ENCODE measurements around the gene SPPL2C. TPM values are rescaled to one million over a fixed set of nuclear protein-coding genes. Genes with fewer than 3 reads are reported as not detected.

SPPL2C gene
- total and polyA plus RNA-seq, 3 donors from 2014 or later = 21.7 to 64.7 (median 58.9) TPM

DNA sequence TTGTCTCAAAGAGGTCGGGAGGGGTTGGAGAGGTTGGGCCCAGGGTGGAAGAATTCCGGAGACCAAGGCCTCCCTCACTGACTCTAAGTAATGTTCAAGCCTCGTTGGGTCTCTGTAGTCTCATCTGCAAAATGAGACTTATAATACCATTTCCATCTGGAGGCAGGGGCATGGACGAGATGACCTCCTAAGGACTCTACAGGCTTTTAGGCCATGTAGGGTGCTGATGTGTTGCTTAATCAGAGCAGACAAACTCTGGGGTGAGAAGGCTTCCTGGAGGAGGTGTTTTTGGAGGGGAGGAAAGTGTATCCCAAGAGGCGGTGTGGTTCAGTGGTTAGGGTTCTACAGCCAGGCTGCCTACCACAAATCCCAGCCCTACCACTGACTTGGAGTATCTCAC lies 3.1 kb downstream of the SPPL2C start:
- intact Hi-C loops (cut with DNase I; ENCODE audit: low total_unique reads) = no loop called here
- no peak for TF ChIP-seq POLR2A (IDR thresholded peaks at IDR 0.05)
- DNase-seq = no peak
- 88 to 91% methylated on average over 5 of the region's 5 CpGs for WGBS, 2 donors
- no peaks in the 10 kb centered on the region for H3K27me3 ChIP-seq
- H3K4me3 ChIP-seq = no peak overlapping the region
- no peaks in the 10 kb centered on the region for H3K9me3 ChIP-seq
- no peaks in the 10 kb centered on the region for H3K36me3 ChIP-seq (ENCODE audit: low read depth, missing control alignments)
- no peak overlapping the region for H3K27ac ChIP-seq
- no peaks in the 10 kb centered on the region for H3K4me1 ChIP-seq

DNA sequence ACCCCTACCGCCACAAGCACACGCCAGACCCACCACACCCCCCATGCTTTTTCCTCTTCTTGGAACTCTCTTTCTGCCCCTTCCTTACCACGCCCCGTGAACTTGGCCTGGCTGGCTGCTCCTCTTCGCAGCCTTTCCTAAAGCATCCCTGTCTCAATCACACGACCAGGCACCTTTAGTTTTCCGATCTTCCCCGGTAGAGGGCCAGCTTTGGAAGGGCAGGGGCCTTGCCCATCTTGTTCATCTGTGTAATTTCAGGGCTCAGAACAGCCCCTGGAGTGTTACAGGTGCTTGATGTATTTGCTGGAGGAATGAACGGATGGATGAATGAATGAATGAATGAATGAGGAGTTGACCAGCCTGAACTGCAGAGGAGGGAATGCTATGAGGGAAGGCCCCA lies 3.7 kb downstream of the SPPL2C start:
- intact Hi-C loops (cut with DNase I; ENCODE audit: low total_unique reads) = no loop called here
- 89 to 95% methylated on average over 9 of the region's 9 CpGs for WGBS, 2 donors

GRCh38 chr17:45848868-45849535 lies 4.3 kb downstream of the SPPL2C start:
- no peaks in the 10 kb centered on the region for H3K4me1 ChIP-seq
- no peak for DNase-seq
- no peaks in the 10 kb centered on the region for H3K36me3 ChIP-seq (ENCODE audit: low read depth, missing control alignments)
- H3K27ac ChIP-seq = no peak overlapping the region
- WGBS, 2 donors = 63 to 70% methylated on average over 6 to 15 of the region's 15 CpGs
- intact Hi-C loops (cut with DNase I; ENCODE audit: low total_unique reads) = no loop called here
- no peaks in the 10 kb centered on the region for H3K9me3 ChIP-seq
- no peaks in the 10 kb centered on the region for H3K27me3 ChIP-seq
- TF ChIP-seq CTCF (IDR thresholded peaks at IDR 0.05) (no peak), POLR2A (IDR thresholded peaks at IDR 0.05) (no peak)
- no peak overlapping the region for H3K4me3 ChIP-seq

More for the DNA sequence above, 3.7 kb downstream of the SPPL2C start:
- no peaks in the 10 kb centered on the region for H3K9me3 ChIP-seq
- no peaks in the 10 kb centered on the region for H3K27me3 ChIP-seq
- H3K36me3 ChIP-seq (ENCODE audit: low read depth, missing control alignments) = no peaks in the 10 kb centered on the region
- no peak overlapping the region for H3K27ac ChIP-seq
- no peaks in the 10 kb centered on the region for H3K4me1 ChIP-seq
- no peak overlapping the region for H3K4me3 ChIP-seq
- DNase-seq = no peak
- TF ChIP-seq POLR2A (IDR thresholded peaks at IDR 0.05) = no peak

DNA sequence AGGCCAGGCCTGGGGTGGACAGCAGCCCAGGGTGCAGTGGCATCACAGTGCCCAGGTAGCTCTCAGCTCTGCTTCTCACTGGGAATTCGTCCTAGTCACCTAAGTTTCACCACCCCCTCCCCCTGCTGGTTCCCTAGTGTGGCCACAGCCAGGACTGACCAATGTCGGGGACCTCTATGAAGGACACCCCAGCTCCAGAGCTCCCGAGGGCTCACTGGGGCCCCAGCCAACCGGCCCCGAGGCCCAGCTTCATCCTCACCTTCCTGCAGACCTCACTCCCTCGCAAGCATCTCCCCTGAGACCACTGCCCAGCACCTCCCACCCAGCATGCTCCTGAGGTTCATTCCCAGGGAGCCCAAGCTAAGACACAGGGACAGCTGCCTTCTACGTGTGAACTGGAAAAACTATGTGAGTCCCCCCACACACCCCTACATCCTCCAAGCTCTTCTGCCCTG lies 4.9 kb downstream of the SPPL2C start:
- H3K4me3 ChIP-seq = no peak overlapping the region
- no peak for TF ChIP-seq POLR2A (IDR thresholded peaks at IDR 0.05)
- H3K9me3 ChIP-seq = no peaks in the 10 kb centered on the region
- H3K36me3 ChIP-seq (ENCODE audit: low read depth, missing control alignments) = no peaks in the 10 kb centered on the region
- H3K27me3 ChIP-seq = no peaks in the 10 kb centered on the region
- no peak overlapping the region for H3K27ac ChIP-seq
- WGBS, 2 donors = 83 to 84% methylated on average over 2 to 5 of the region's 7 CpGs
- no peaks in the 10 kb centered on the region for H3K4me1 ChIP-seq
- DNase-seq = no peak
- intact Hi-C loops (cut with DNase I; ENCODE audit: low total_unique reads) = no loop called here

- WGBS, 2 donors = 86 to 88% methylated on average over 4 of the region's 4 CpGs
- H3K4me3 ChIP-seq = no peak overlapping the region
- TF ChIP-seq POLR2A (IDR thresholded peaks at IDR 0.05) = no peak
- H3K4me1 ChIP-seq = no peaks in the 10 kb centered on the region
- no peaks in the 10 kb centered on the region for H3K27me3 ChIP-seq
- DNase-seq = no peak
- intact Hi-C loops (cut with DNase I; ENCODE audit: low total_unique reads) = no loop called here
- no peak overlapping the region for H3K27ac ChIP-seq
- no peaks in the 10 kb centered on the region for H3K9me3 ChIP-seq
- no peaks in the 10 kb centered on the region for H3K36me3 ChIP-seq (ENCODE audit: low read depth, missing control alignments)
These were observed 5.3 kb downstream of the SPPL2C start for GRCh38 chr17:45850011-45850410.

DNA sequence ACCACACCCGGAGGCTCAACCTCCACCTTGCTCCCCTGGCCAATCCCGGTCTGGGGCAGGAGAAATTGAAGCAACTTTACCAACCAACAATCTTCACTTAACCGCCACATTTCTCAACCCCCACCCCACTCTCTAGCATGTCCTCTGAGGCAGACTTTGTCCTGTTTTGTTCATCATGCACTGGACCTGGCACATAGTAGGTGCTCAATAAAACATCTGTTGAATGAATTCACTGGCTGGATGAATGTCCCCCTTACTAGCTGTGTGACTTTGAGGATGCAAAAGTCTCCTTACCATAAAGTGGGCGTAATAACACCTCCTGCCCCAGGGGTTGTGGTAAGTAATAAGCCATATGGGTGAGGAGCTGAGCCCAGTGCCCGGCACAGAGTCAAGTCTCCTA lies 5.8 kb downstream of the SPPL2C start:
- intact Hi-C loops (cut with DNase I; ENCODE audit: low total_unique reads) = no loop called here
- no peak overlapping the region for H3K27ac ChIP-seq
- no peak overlapping the region for H3K4me3 ChIP-seq
- H3K27me3 ChIP-seq = no peaks in the 10 kb centered on the region
- DNase-seq = no peak
- H3K36me3 ChIP-seq (ENCODE audit: low read depth, missing control alignments) = no peaks in the 10 kb centered on the region
- H3K9me3 ChIP-seq = no peaks in the 10 kb centered on the region
- TF ChIP-seq CTCF (IDR thresholded peaks at IDR 0.05) (no peak), POLR2A (IDR thresholded peaks at IDR 0.05) (no peak)
- no peaks in the 10 kb centered on the region for H3K4me1 ChIP-seq
- 83 to 86% methylated on average over 5 of the region's 5 CpGs for WGBS, 2 donors

GRCh38 chr17:45851022-45851421 lies 6.3 kb downstream of the SPPL2C start:
- 88 to 90% methylated on average over 5 to 6 of the region's 6 CpGs for WGBS, 2 donors
- H3K9me3 ChIP-seq = no peaks in the 10 kb centered on the region
- intact Hi-C loops (cut with DNase I; ENCODE audit: low total_unique reads) = no loop called here
- no peaks in the 10 kb centered on the region for H3K36me3 ChIP-seq (ENCODE audit: low read depth, missing control alignments)
- no peak for TF ChIP-seq POLR2A (IDR thresholded peaks at IDR 0.05)
- H3K27me3 ChIP-seq = no peaks in the 10 kb centered on the region
- H3K4me3 ChIP-seq = no peak overlapping the region
- no peaks in the 10 kb centered on the region for H3K4me1 ChIP-seq
- H3K27ac ChIP-seq = no peak overlapping the region
- no peak for DNase-seq
